Activated naive CD8-positive, alpha-beta T cell treated with anti-CD3 and anti-CD28 coated beads for 36 hours (primary cell): ENCODE results near the gene PCLO. TPM values are rescaled to one million over a fixed set of nuclear protein-coding genes. Genes with fewer than 3 reads are reported as not detected.
"Not testable (repeated sequence)": the region's sequence is repeated elsewhere in the genome, so short reads cannot be mapped to it uniquely, and the experiment has no call there.

Experiments
- DNase-seq: peaks from one replicate; pipeline ENCODE4 v3.0.0; 2021
- H3K27ac Mint-ChIP-seq: one replicate; pipeline ENCODE4 v1.8.0; 2022; ENCODE audit warnings: mild to moderate bottlenecking, moderate library complexity, mixed read lengths
- H3K27me3 Mint-ChIP-seq: one replicate; pipeline ENCODE4 v1.8.0; 2022; ENCODE audit warnings: mild to moderate bottlenecking, mixed read lengths
- H3K36me3 Mint-ChIP-seq: one replicate; pipeline ENCODE4 v1.8.0; 2021; ENCODE audit warnings: mild to moderate bottlenecking, mixed read lengths
- H3K4me1 Mint-ChIP-seq: one replicate; pipeline ENCODE4 v1.8.0; 2021; ENCODE audit warnings: mixed read lengths
- H3K4me3 Mint-ChIP-seq: one replicate; pipeline ENCODE4 v1.8.0; 2022; ENCODE audit warnings: mild to moderate bottlenecking, moderate library complexity, mixed read lengths
- H3K9me3 Mint-ChIP-seq: one replicate; pipeline ENCODE4 v1.8.0; 2022; ENCODE audit warnings: mixed read lengths
- total RNA-seq, 2 experiments: library from RNA; stranded (reverse); gene quantifications; one replicate each; pipeline ENCODE4 v1.2.3, GENCODE V29; 2021

The PCLO gene
- total RNA-seq, 2 experiments from 2014 or later: not detected

DNA sequence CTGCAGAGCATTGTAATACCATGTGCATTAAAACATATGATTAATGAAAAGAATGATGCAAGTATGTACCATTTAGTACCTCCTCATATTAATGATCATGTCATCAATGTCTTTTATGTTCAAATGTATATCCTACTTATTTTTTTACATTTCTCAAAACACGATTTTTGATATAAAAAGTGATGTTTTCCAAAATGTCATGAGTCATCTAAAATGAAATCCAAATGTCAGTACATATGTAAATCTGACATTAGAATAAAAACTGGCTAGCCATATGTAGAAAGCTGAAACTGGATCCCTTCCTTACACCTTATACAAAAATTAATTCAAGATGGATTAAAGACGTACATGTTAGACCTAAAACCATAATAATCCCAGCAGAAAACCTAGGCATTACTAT is 261.6 kb downstream of the PCLO start:
- H3K4me1 Mint-ChIP-seq: not testable (repeated sequence)

GRCh38 chr7:82897500-82897899 is 265.2 kb downstream of the PCLO start:
- no peaks in the 10 kb centered on the region for H3K9me3 Mint-ChIP-seq
- no peak overlapping the region for H3K4me3 Mint-ChIP-seq
- H3K36me3 Mint-ChIP-seq: no peaks in the 10 kb centered on the region
- H3K4me1 Mint-ChIP-seq: no peaks in the 10 kb centered on the region
- no peak for DNase-seq
- H3K27ac Mint-ChIP-seq: no peak overlapping the region
- no peaks in the 10 kb centered on the region for H3K27me3 Mint-ChIP-seq

More for the DNA sequence above, 261.6 kb downstream of the PCLO start:
- not testable (repeated sequence) for H3K36me3 Mint-ChIP-seq, H3K4me3 Mint-ChIP-seq, DNase-seq, H3K27ac Mint-ChIP-seq, H3K9me3 Mint-ChIP-seq, H3K27me3 Mint-ChIP-seq

DNA sequence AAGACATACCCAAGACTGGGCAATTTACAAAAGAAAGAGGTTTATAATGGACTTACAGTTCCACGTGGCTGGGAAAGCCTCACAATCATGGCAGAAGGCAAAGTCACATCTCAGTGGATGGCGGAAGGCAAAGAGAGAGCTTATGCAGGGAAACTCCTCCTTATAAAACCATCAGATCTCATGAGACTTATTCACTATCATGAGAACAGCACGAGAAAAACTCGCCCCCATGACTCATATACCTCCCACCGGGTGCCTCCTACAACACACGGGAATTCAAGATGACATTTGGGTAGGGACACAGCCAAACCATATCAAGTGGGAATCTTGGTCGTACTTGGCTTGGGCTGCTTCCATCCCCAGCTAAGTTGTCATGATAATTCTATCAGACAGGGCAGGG is 268.3 kb downstream of the PCLO start:
- not testable (repeated sequence) for H3K36me3 Mint-ChIP-seq, H3K27ac Mint-ChIP-seq, H3K4me3 Mint-ChIP-seq, H3K9me3 Mint-ChIP-seq, DNase-seq, H3K4me1 Mint-ChIP-seq, H3K27me3 Mint-ChIP-seq

- Mint-ChIP-seq H3K9me3 (no peaks in the 10 kb centered on the region), H3K27ac (no peak overlapping the region), H3K27me3 (no peaks in the 10 kb centered on the region), H3K4me3 (no peak overlapping the region), H3K4me1 (no peaks in the 10 kb centered on the region), H3K36me3 (no peaks in the 10 kb centered on the region)
- no peak for DNase-seq
Measured at GRCh38 chr7:82886324-82886723, 276.4 kb downstream of the PCLO start.

DNA sequence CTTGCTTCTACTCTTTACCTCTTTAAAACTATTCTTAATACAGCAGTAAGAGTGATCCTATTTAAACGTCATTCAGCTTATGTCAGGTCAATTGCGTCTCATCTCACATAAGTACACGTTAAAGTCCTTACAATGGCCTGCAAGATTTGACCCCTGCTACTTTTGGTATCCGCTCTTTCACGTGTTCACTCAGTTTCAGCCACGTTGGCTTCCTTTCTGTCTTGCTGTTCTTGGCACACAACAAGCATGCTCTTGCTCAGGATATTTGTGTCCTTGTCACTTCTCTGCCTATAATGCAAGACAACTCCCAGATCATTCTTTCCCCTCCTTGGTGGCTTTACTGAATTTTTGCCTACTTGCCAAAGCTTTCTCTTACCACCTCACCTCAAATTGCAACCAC is 296.8 kb downstream of the PCLO start:
- H3K4me1 Mint-ChIP-seq: no peaks in the 10 kb centered on the region
- DNase-seq: no peak
- no peak overlapping the region for H3K4me3 Mint-ChIP-seq
- no peak overlapping the region for H3K27ac Mint-ChIP-seq
- no peaks in the 10 kb centered on the region for H3K36me3 Mint-ChIP-seq
- no peaks in the 10 kb centered on the region for H3K27me3 Mint-ChIP-seq
- H3K9me3 Mint-ChIP-seq: no peaks in the 10 kb centered on the region

DNA sequence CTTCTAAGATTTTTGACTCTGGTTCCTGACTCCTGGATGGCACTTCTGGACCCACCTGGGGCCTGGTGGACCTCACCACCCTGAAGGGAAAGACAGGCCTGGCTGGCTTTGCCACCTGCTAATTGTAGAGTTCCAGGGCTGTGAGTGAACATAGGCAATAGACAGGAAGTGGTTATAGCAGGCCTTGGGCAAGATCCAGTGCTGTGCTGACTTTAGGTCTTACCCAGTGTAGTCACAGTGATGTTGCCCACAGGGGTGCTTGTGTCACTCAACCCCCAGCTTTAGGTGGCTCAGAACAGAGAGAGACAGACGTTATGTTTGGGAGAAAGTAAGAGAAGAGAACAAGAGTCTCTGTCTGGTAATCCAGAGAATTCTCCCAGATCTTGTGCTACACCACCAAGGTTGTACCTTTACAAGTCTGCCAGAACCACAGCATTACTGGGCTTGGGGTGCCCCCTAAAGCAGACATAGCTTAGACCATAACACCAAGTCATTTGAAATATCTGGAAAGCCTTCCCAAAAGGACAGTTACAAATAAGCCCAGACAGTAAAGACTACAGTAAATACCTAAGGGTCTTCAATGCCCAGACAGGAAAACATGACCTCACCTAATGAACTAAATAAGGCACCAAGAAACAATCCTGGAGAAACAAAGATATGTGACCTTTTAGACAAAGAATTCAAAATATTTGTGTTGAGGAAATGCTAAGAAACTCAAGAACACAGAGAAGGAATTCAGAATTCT is 303.4 kb downstream of the PCLO start:
- Mint-ChIP-seq H3K27ac (no peak overlapping the region), H3K4me1 (no peaks in the 10 kb centered on the region)
- no peak for DNase-seq

GRCh38 chr7:82851121-82851520 is 311.6 kb downstream of the PCLO start:
- Mint-ChIP-seq H3K27ac (no peak overlapping the region), H3K9me3 (peaks cover 1% of the 10 kb centered on the region), H3K27me3 (no peaks in the 10 kb centered on the region), H3K4me3 (no peak overlapping the region), H3K4me1 (no peaks in the 10 kb centered on the region), H3K36me3 (no peaks in the 10 kb centered on the region)
- no peak for DNase-seq

More for the DNA sequence above, 303.4 kb downstream of the PCLO start:
- Mint-ChIP-seq H3K9me3 (peaks cover 1% of the 10 kb centered on the region), H3K36me3 (no peaks in the 10 kb centered on the region), H3K27me3 (no peaks in the 10 kb centered on the region), H3K4me3 (no peak overlapping the region)

DNA sequence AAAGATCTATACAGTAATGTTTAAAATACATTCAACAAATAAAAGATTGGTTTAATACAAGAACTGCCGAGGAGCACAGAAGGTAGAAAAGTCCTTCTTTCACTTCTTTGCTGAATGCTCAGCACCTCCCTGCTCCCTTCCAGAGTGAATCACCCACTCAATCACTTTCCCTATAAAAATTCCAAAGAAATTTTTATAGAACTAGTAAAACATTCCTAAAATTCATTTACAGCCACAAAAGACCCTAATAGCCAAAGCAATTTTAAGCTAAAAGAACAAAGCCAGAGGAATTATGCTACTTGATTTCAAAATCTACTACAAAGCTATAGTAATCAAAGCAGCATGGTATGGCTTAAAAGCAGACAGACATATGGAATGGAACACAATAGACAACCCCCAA is 320.9 kb downstream of the PCLO start:
- no peak for DNase-seq
- Mint-ChIP-seq H3K36me3 (no peaks in the 10 kb centered on the region), H3K4me1 (no peaks in the 10 kb centered on the region), H3K27ac (no peak overlapping the region), H3K9me3 (peaks cover 1% of the 10 kb centered on the region), H3K4me3 (no peak overlapping the region), H3K27me3 (no peaks in the 10 kb centered on the region)

DNA sequence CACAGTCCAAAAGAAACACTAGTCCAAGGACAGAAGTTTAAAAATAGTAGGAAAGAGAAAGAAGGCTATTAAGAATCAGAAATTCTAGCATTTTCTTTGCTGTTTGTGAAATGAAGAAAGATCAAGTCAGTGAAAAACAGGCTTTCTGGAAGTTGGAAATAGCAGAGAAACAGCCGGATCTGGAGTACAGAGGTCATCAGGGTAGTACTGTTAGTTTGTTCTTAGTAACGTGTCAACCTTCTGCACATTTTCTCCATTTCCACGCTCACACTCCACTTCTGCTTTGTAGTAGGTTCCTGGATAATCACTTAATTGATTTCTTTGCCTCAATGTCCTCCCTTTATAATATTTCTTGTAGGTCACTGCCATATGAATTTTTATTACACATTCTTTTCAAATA is 322.6 kb downstream of the PCLO start:
- peaks cover 1% of the 10 kb centered on the region for H3K9me3 Mint-ChIP-seq
- H3K27me3 Mint-ChIP-seq: no peaks in the 10 kb centered on the region
- no peak for DNase-seq
- H3K4me1 Mint-ChIP-seq: no peaks in the 10 kb centered on the region
- H3K4me3 Mint-ChIP-seq: no peak overlapping the region
- no peak overlapping the region for H3K27ac Mint-ChIP-seq
- no peaks in the 10 kb centered on the region for H3K36me3 Mint-ChIP-seq

GRCh38 chr7:82839555-82839954 is 323.1 kb downstream of the PCLO start:
- Mint-ChIP-seq H3K27me3 (no peaks in the 10 kb centered on the region), H3K4me3 (no peak overlapping the region), H3K36me3 (no peaks in the 10 kb centered on the region), H3K27ac (no peak overlapping the region), H3K4me1 (no peaks in the 10 kb centered on the region), H3K9me3 (peaks cover 1% of the 10 kb centered on the region)
- no peak for DNase-seq

- no peaks in the 10 kb centered on the region for H3K4me1 Mint-ChIP-seq
- H3K9me3 Mint-ChIP-seq: peaks cover 1% of the 10 kb centered on the region
- no peak overlapping the region for H3K27ac Mint-ChIP-seq
- DNase-seq: no peak
- no peaks in the 10 kb centered on the region for H3K36me3 Mint-ChIP-seq
- no peaks in the 10 kb centered on the region for H3K27me3 Mint-ChIP-seq
- H3K4me3 Mint-ChIP-seq: no peak overlapping the region
Measured at GRCh38 chr7:82839063-82839462, 323.6 kb downstream of the PCLO start.

DNA sequence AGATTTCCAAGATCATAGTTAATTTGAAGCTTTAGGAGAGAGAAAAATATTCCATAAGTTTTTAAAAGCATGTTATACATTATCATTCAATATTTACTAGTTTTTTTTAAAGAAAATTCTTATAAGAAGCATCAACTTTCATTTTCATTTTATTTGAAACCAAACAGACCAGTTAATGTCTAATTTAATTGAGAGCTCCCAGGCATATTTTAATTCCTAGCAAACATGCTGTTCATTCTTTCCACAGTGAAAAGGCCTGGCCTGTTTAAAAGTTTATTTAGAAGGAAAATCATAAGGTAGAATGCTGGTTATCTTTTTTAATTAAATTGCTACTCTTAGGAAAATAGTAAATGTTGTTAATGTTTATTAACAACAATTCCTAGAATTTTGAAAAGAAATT is 324.4 kb downstream of the PCLO start:
- no peak for DNase-seq
- no peaks in the 10 kb centered on the region for H3K4me1 Mint-ChIP-seq
- H3K9me3 Mint-ChIP-seq: peaks cover 1% of the 10 kb centered on the region
- no peaks in the 10 kb centered on the region for H3K27me3 Mint-ChIP-seq
- no peak overlapping the region for H3K27ac Mint-ChIP-seq
- H3K4me3 Mint-ChIP-seq: no peak overlapping the region
- no peaks in the 10 kb centered on the region for H3K36me3 Mint-ChIP-seq

GRCh38 chr7:82823073-82823472 is 339.6 kb downstream of the PCLO start:
- Mint-ChIP-seq H3K4me3 (no peak overlapping the region), H3K27ac (no peak overlapping the region), H3K36me3 (no peaks in the 10 kb centered on the region), H3K9me3 (no peaks in the 10 kb centered on the region), H3K27me3 (no peaks in the 10 kb centered on the region), H3K4me1 (no peaks in the 10 kb centered on the region)
- DNase-seq: no peak

DNA sequence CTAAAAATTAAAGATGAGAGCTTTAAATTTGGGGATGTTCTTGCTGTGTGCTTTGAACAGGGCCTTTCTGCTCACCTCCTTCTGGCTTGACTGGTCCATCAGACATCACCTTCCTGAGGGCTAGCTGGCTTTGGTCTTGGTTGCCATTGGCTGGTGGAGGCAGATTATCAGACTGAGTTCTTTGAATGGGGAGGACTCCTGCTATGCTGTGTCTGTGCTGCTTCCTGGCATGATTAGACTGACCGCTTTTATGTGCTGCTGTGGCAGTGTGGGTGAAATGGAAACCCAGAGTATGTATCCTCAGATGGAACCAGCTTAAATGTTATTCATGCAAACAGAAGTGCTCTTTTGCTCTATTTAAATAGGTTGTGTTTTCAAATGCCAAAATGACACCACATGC is 341.6 kb downstream of the PCLO start:
- no peak overlapping the region for H3K4me3 Mint-ChIP-seq
- H3K36me3 Mint-ChIP-seq: no peaks in the 10 kb centered on the region
- H3K27ac Mint-ChIP-seq: no peak overlapping the region
- peaks cover 1% of the 10 kb centered on the region for H3K9me3 Mint-ChIP-seq
- no peaks in the 10 kb centered on the region for H3K4me1 Mint-ChIP-seq
- H3K27me3 Mint-ChIP-seq: no peaks in the 10 kb centered on the region
- no peak for DNase-seq

DNA sequence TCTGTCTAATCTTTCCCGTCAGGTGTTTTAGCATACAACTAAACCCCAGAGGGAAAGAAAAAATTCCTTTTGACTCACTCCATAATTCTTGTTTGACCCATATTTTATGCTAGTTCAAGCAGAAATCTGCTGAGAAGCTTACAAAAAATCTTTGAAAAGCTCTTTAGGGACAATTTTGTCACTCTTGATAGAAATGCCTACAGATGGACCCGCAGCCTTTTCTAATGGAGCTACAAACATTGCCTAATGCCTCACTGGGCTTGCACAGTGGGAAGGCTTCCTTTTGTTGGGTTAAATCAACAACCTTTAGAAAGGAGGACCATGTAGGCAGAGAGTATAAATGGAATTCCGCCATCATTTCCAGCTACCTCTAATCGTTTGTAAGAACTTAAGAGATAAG is 344.5 kb downstream of the PCLO start:
- H3K4me1 Mint-ChIP-seq: no peaks in the 10 kb centered on the region
- no peaks in the 10 kb centered on the region for H3K36me3 Mint-ChIP-seq
- H3K9me3 Mint-ChIP-seq: peaks cover 1% of the 10 kb centered on the region
- H3K4me3 Mint-ChIP-seq: no peak overlapping the region
- no peaks in the 10 kb centered on the region for H3K27me3 Mint-ChIP-seq
- no peak for DNase-seq
- no peak overlapping the region for H3K27ac Mint-ChIP-seq

GRCh38 chr7:82816272-82816671 is 346.4 kb downstream of the PCLO start:
- no peak for DNase-seq
- peaks cover 1% of the 10 kb centered on the region for H3K9me3 Mint-ChIP-seq
- H3K4me3 Mint-ChIP-seq: no peak overlapping the region
- H3K36me3 Mint-ChIP-seq: no peaks in the 10 kb centered on the region
- no peak overlapping the region for H3K27ac Mint-ChIP-seq
- H3K27me3 Mint-ChIP-seq: peaks cover 2% of the 10 kb centered on the region
- no peaks in the 10 kb centered on the region for H3K4me1 Mint-ChIP-seq
